Upper lobe of left lung (tissue), 6 donors: ENCODE data around the gene PIP5K1C. TPM values are rescaled to one million over a fixed set of nuclear protein-coding genes. Genes with fewer than 3 reads are reported as not detected.

ENCODE experiments used
- ATAC-seq, 2 donors: fragments of 200-7000 bp; cut with Tn5 transposase; one replicate each; pipeline ENCODE4 v1.9.1; 2022; ENCODE audit warnings: mild to moderate bottlenecking in 2 of 2, moderate library complexity in 2 of 2; ENCODE audit not compliant: low FRiP score in 2 of 2
- DNase-seq, 2 donors: peaks; one replicate each; pipeline ENCODE4 v3.0.0-alpha.2; 2019 to 2020
- H3K27ac ChIP-seq, 4 donors: fragments of 200-600 bp; sonication (generic); one replicate each; pipeline ENCODE4 v1.5.1; 2016 to 2019
- H3K27me3 ChIP-seq, 4 donors: fragments of 200-600 bp; sonication (generic); one replicate each; pipeline ENCODE4 v1.5.1; 2017 to 2019
- H3K36me3 ChIP-seq, 4 donors: fragments of 200-600 bp; sonication (generic); one replicate each; pipeline ENCODE4 v1.5.1; 2016 to 2019
- H3K4me1 ChIP-seq, 4 donors: fragments of 200-600 bp; sonication (generic); one replicate each; pipeline ENCODE4 v1.5.1; 2018 to 2019
- H3K4me3 ChIP-seq, 4 donors: fragments of 200-600 bp; sonication (generic); one replicate each; pipeline ENCODE4 v1.5.1; 2017 to 2019; ENCODE audit warnings: mild to moderate bottlenecking in 2 of 4, moderate library complexity in 1 of 4
- H3K9me3 ChIP-seq, 4 donors: fragments of 200-600 bp; sonication (generic); one replicate each; pipeline ENCODE4 v1.5.1; 2018 to 2019
- EP300 ChIP-seq, 4 donors: sonication (generic); formaldehyde crosslinking; IDR thresholded peaks; one replicate each; pipeline ENCODE4 v1.5.1; 2017; ENCODE audit warnings: antibody characterized with exemption in 4 of 4, control low read depth in 2 of 4
- POLR2A ChIP-seq, 4 donors: fragments of 450-650 bp; IDR thresholded peaks; one replicate each; pipeline ENCODE4 v1.5.1; 2016 to 2017; ENCODE audit warnings: antibody characterized with exemption in 4 of 4, mild to moderate bottlenecking in 2 of 4
- POLR2AphosphoS5 ChIP-seq, 2 donors: sonication (generic); formaldehyde crosslinking; IDR thresholded peaks; one replicate each; pipeline ENCODE4 v1.5.1; 2017; ENCODE audit warnings: antibody characterized with exemption in 2 of 2
- whole genome bisulfite sequencing, 2 donors: methylation state at CpG; one replicate each; pipeline ENCODE4 v1.1.5; 2017 to 2018; 5-methylcytosine and 5-hydroxymethylcytosine counted together
- total RNA-seq, 6 donors: library from RNA; depleted of rRNA in 4 of 6; stranded (reverse); fragments of >200 nt in 4 of 6; gene quantifications; one replicate each; pipeline versions ENCODE4 v1.1.0 to v1.2.1, GENCODE V29; 2016 to 2021
- TF ChIP-seq, protein P1 (sequence below), 6 experiments: fragments of 450-650 bp in 4 of 6; fragments of 200-600 bp in 2 of 6; sonication (generic) in 2 of 6; IDR thresholded peaks; one replicate each; pipeline ENCODE4 v1.5.1; 2016 to 2019; ENCODE audit warnings: antibody characterized with exemption in 6 of 6
- donor health status: DM: no; HTN: no; CAD: no; lungs with moderate emphysema.
- donor health status: DM: no; HTN: yes; CAD: no; lungs with severe emphysema.

Gene PIP5K1C
- total RNA-seq, 6 donors from 2014 or later: 24.6 to 64.1 (median 43.1) TPM

- DNase-seq (peak in 1 of 2 donors; percentile 86), ATAC-seq (no peak)
- peaks cover 21 to 34% (median 23%) of the 10 kb centered on the region in 4 donors for H3K4me1 ChIP-seq
- H3K4me3 ChIP-seq: no peak overlapping the region
- no peak overlapping the region for H3K27ac ChIP-seq
- peaks cover 6 to 51% (median 40%) of the 10 kb centered on the region in 4 donors for H3K36me3 ChIP-seq
- H3K9me3 ChIP-seq: no peaks in the 10 kb centered on the region
- 91 to 95% methylated on average over 29 to 34 of the region's 34 CpGs for WGBS, 2 donors
- TF ChIP-seq POLR2AphosphoS5 (IDR thresholded peaks at IDR 0.05) (no peak), POLR2A (IDR thresholded peaks at IDR 0.05) (no peak), EP300 (IDR thresholded peaks at IDR 0.05) (no peak)
- TF ChIP-seq, protein P1, sequence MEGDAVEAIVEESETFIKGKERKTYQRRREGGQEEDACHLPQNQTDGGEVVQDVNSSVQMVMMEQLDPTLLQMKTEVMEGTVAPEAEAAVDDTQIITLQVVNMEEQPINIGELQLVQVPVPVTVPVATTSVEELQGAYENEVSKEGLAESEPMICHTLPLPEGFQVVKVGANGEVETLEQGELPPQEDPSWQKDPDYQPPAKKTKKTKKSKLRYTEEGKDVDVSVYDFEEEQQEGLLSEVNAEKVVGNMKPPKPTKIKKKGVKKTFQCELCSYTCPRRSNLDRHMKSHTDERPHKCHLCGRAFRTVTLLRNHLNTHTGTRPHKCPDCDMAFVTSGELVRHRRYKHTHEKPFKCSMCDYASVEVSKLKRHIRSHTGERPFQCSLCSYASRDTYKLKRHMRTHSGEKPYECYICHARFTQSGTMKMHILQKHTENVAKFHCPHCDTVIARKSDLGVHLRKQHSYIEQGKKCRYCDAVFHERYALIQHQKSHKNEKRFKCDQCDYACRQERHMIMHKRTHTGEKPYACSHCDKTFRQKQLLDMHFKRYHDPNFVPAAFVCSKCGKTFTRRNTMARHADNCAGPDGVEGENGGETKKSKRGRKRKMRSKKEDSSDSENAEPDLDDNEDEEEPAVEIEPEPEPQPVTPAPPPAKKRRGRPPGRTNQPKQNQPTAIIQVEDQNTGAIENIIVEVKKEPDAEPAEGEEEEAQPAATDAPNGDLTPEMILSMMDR (IDR thresholded peaks at IDR 0.05): no peak
- H3K27me3 ChIP-seq: no peaks in the 10 kb centered on the region
Measured at GRCh38 chr19:3623716-3624115, 76.6 kb downstream of the PIP5K1C start.

DNA sequence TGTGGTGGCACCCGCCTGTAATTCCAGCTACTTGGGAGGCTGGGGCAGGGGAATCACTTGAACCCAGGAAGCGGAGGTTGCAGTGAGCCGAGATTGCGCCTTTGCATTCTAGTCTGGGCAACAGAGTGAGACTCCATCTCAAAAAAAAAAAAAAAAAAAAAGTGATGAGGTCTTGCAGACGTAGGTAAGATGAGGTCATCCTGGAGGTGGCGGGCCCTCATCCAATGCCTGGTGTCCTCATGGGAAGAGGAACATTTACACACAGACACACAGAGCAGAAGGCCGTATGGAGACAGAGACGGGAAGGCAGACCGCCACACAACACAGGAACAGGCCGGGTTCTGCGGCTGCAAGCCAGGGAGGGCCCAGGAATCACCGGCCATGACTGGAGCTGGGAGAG lies 78.0 kb downstream of the PIP5K1C start:
- TF ChIP-seq POLR2AphosphoS5 (IDR thresholded peaks at IDR 0.05) (no peak), POLR2A (IDR thresholded peaks at IDR 0.05) (no peak), EP300 (IDR thresholded peaks at IDR 0.05) (no peak)
- TF ChIP-seq, protein P1 (IDR thresholded peaks at IDR 0.05): no peak
- Histone ChIP-seq H3K4me1 (peaks cover 26 to 39% (median 27%) of the 10 kb centered on the region in 4 donors), H3K4me3 (no peak overlapping the region), H3K27me3 (no peaks in the 10 kb centered on the region), H3K9me3 (no peaks in the 10 kb centered on the region), H3K27ac (no peak overlapping the region), H3K36me3 (peaks cover 6 to 55% (median 42%) of the 10 kb centered on the region in 4 donors)
- DNase-seq: no peak
- 82 to 88% methylated on average over 12 of the region's 12 CpGs for WGBS, 2 donors
- no peak for ATAC-seq

DNA sequence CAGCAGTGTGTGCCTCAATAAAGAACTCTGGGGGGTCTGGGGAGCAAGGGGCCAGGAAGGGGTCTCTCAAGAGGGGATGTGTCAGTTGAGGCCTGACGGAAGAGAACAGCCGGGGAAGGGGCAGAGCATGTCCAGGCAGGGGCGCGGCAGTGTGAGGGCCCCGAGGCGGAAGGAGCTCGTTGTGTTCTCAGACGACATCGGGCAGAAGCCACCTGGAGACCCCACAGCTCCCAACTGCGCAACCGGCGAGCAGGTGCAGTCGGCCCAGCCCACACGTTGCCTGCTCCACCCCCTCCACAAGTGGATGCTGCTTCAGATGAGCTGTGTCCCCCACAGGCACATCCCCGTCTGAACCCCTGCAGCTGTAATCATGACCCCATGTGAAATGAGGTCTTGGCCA lies 78.6 kb downstream of the PIP5K1C start:
- H3K9me3 ChIP-seq: no peaks in the 10 kb centered on the region

DNA sequence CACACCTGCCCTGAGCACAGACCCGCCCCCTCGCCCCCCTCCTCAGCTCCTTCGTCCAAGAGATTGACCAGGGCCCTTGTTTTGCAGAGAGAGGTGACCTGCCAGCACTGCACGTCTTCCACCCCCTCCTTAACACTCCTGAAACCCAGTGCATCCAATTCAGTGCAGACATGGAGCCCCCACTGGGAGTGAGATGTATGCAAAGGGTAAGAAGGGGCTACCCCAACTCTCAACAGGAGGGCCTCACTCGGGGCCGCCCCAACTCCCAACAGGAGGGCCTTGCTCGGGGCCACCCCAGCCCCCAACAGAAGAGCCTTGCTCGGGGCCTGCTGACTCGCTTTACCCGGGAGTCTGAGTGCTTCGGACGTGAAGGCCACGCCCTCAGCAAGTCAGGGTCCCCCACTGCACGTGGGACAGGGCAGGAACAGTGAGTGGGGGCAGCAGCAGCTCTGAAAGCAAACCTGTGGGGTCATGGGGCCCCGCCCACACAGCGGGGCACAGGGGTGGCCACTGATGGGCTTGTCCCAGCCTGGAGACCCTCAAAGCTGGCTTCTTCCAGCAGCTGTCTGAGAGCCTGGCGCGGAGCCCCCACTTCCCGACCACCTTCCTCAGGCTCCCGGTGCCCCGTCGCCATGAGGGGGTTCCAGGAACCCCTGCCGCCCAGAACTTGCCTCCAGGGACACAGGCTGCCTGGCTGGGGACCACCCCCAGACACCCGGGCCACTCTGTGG lies 79.3 kb downstream of the PIP5K1C start:
- ATAC-seq: no peak
- H3K9me3 ChIP-seq: no peaks in the 10 kb centered on the region
- H3K36me3 ChIP-seq: peaks cover 6 to 63% (median 42%) of the 10 kb centered on the region in 4 donors
- no peak overlapping the region for H3K27ac ChIP-seq
- TF ChIP-seq EP300 (IDR thresholded peaks at IDR 0.05): no peak
- TF ChIP-seq, protein P1 (IDR thresholded peaks at IDR 0.05): no peak
- TF ChIP-seq POLR2A (IDR thresholded peaks at IDR 0.05): no peak
- TF ChIP-seq POLR2AphosphoS5 (IDR thresholded peaks at IDR 0.05): no peak
- DNase-seq: no peak
- no peak overlapping the region for H3K4me3 ChIP-seq
- whole genome bisulfite sequencing, 2 donors: 84 to 92% methylated on average over 7 to 12 of the region's 24 CpGs
- H3K4me1 ChIP-seq: peaks cover 23 to 35% (median 30%) of the 10 kb centered on the region in 4 donors
- no peaks in the 10 kb centered on the region for H3K27me3 ChIP-seq

More for the DNA sequence above, 78.6 kb downstream of the PIP5K1C start:
- no peak for ATAC-seq
- TF ChIP-seq POLR2AphosphoS5 (IDR thresholded peaks at IDR 0.05): no peak
- TF ChIP-seq EP300 (IDR thresholded peaks at IDR 0.05): no peak
- no peak for TF ChIP-seq POLR2A (IDR thresholded peaks at IDR 0.05)
- TF ChIP-seq, protein P1 (IDR thresholded peaks at IDR 0.05): no peak
- no peak overlapping the region for H3K27ac ChIP-seq
- H3K27me3 ChIP-seq: no peaks in the 10 kb centered on the region
- WGBS, 2 donors: 92 to 94% methylated on average over 11 to 14 of the region's 15 CpGs
- peaks cover 24 to 40% (median 30%) of the 10 kb centered on the region in 4 donors for H3K4me1 ChIP-seq
- H3K4me3 ChIP-seq: no peak overlapping the region
- DNase-seq: peak in 1 of 2 donors; percentile 78
- peaks cover 6 to 60% (median 42%) of the 10 kb centered on the region in 4 donors for H3K36me3 ChIP-seq
